ENCODE results near the gene KRTAP13-3.

KRTAP13-3 gene

GRCh38 chr21:30425826-30426225, at the start of gene KRTAP13-3:
Gene KRTAP13-3, minus strand, starts transcription at chr21:30425926. Its CDS starts 14 bp downstream, at chr21:30425912.
- no peak for DNase-seq

DNA sequence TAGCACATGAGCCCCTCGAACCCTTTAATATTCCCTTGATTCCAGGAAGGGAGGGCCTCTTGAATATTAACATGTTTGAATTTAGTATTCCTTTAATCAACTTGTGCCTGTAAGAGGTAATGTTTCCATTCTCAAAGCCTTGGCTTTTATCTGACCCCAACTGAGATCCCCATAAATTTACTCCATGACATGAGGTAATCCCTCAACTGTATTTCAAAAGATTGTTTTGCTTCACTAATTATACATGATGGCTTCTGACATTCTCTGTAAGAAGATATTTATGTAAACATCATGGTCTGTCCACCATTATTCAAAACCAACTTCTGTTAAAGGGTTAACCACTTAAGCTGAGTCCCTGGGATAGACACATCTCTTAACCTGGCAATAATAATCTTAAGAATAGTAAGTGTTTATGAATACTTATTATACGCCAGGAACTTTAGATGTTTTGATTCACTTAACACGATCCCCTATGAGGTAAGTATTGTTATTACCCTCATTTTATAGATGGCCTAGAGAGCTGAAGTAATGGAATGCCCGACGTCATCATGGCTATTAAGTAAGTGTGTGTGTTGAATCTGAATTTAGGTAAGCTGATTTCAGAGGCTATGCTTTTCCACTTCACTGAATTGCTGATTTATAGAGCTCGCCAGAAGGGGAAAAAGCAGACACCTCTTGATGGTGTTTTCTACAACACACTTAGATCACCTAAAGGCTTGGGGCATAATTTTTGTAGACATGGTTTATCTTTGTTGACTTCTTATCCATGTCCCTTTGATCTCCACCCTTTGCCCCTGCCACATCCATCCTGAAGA, 43.4 kb upstream of the KRTAP13-3 start:
- DNase-seq: no peak

- no peak for DNase-seq
Measured at GRCh38 chr21:30463713-30464112, 38.0 kb upstream of the KRTAP13-3 start.

- no peak for DNase-seq
Measured at GRCh38 chr21:30448514-30448913, 22.8 kb upstream of the KRTAP13-3 start.

DNA sequence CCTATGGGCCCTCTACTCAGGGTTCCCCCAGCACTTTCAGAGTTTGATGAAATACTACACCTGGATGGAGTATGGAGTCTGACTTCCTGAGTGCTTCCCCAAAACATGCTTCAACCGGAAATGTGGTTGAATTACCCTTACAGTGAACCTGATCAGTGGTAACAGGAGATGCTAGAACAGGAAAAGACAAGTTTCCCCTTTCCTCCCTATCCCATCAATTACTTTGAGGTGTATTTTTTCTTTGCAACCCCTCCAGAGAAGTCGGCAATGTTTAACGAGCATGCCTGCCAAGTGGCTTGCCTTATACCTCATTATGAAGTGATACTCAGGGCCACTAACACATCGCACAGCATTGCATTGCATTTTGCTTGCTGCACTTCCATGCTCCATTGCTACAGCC, 21.3 kb upstream of the KRTAP13-3 start:
- DNase-seq: no peak

GRCh38 chr21:30444204-30444603, 18.5 kb upstream of the KRTAP13-3 start:
- no peak for DNase-seq

- DNase-seq: no peak
Measured at GRCh38 chr21:30443226-30443625, 17.5 kb upstream of the KRTAP13-3 start.

GRCh38 chr21:30439975-30440374, 14.2 kb upstream of the KRTAP13-3 start, which contains the start of gene KRTAP15-1:
Gene KRTAP15-1, plus strand, starts transcription at chr21:30440275. Its CDS starts 53 bp downstream, at chr21:30440328.
- DNase-seq: no peak

GRCh38 chr21:30437010-30437565, 11.4 kb upstream of the KRTAP13-3 start:
- no peak for DNase-seq

- no peak for DNase-seq
Measured at GRCh38 chr21:30434033-30434631, 8.4 kb upstream of the KRTAP13-3 start.

DNA sequence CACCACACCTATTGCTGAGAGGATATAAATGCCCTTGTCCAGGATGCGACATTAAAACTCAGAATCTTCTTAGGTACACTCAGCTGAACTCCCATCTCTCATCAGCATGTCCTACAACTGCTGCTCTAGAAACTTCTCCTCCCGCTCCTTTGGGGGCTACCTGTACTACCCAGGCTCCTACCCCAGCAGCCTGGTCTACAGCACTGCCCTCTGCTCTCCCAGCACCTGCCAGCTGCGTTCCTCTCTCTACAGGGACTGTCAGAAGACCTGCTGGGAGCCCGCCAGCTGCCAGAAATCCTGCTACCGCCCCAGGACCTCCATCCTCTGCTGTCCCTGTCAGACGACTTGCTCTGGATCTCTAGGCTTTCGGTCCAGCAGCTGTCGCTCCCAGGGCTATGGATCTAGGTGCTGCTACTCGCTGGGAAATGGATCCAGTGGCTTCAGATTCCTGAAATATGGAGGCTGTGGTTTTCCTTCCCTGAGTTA, 4.5 kb upstream of the KRTAP13-3 start, which contains the start of gene KRTAP13-4:
TSS of gene KRTAP13-4 (plus strand) at position 51 of the 486 bp plus-strand sequence. CDS start at position 107, 56 bp downstream.
- DNase-seq: no peak

DNA sequence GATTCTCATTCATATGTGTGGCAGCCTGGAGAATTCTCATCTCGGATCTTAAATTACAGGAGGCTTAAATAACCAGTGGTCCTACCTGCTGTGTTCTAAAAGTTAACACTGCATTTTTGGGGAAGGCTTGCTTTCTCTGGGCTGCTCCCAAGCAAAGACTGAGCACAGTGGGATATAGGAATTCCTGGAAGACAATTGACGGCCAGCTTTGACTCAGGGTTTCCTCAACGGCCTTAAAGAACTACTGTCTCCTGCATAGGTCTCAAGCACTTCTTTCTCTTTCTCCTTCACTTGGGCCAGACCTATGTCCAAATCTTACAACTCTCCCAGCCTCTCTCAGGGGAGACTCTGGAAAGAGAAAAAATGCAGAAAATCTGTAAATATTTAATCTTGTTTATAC, 1.0 kb upstream of the KRTAP13-3 start:
- DNase-seq: no peak

DNA sequence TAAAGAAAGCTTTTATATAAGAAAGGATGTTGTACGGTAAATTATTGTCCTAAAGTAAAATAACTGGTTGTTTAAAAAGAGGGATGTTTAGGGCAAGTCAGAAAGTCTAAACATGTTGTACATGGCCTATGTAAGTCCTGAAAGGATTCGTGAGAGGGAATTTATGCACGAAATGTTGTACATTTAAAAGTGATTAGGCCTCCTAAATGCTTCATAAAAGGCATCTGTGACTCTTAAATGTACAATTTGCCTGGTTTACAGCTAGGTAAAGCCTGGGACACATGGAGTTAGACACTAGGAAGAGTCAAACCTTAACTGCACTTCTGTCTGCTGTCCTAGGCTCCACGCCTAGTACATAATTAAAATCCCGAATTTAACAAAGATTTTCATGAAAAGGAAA, 9.7 kb downstream of the KRTAP13-3 start:
- DNase-seq: no peak

GRCh38 chr21:30408782-30409494, 16.8 kb downstream of the KRTAP13-3 start:
- DNase-seq: no peak

- DNase-seq: no peak
Measured at GRCh38 chr21:30395731-30396130, 30.0 kb downstream of the KRTAP13-3 start, which contains the start of gene KRTAP13-1. Gene KRTAP13-1, plus strand, starts transcription at chr21:30396031. Its CDS starts 56 bp downstream, at chr21:30396087.

GRCh38 chr21:30391492-30392025, 34.2 kb downstream of the KRTAP13-3 start:
- DNase-seq: no peak

- no peak for DNase-seq
Measured at GRCh38 chr21:30382201-30382600, 43.5 kb downstream of the KRTAP13-3 start.

All from cortex of kidney (tissue), 1 donor.